HG02885 (cell line): Measurements from ENCODE around the gene CCER1.
"Not testable (repeated sequence)": the region's sequence is repeated elsewhere in the genome, so short reads cannot be mapped to it uniquely, and the experiment has no call there.

ENCODE experiments used
- ATAC-seq: cut with Tn5 transposase; IDR thresholded peaks from one replicate; pipeline ENCODE4 v1.9.1; 2021; ENCODE audit warnings: mild to moderate bottlenecking; ENCODE audit not compliant: unreplicated experiment, poor library complexity

CCER1 gene, protein sequence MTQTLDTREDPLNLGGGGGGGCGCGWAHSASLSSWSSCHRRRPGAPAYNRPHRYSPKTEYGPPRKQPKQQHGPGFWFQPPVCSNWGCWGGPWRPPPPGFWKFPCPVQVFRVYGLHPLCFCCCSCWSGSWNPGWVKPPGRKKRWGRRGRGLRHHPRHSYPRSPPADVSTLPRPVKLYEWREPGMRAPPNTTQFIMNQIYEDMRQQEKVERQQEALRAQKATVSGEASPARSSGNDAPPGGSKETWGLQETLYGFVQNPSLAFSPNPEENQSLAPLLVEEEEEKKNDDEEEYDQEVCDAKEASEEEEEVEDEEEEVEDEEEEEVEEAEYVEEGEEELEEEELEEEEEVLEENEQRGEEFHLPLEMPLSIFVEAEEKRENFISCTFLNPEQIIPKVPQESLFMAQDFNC

DNA sequence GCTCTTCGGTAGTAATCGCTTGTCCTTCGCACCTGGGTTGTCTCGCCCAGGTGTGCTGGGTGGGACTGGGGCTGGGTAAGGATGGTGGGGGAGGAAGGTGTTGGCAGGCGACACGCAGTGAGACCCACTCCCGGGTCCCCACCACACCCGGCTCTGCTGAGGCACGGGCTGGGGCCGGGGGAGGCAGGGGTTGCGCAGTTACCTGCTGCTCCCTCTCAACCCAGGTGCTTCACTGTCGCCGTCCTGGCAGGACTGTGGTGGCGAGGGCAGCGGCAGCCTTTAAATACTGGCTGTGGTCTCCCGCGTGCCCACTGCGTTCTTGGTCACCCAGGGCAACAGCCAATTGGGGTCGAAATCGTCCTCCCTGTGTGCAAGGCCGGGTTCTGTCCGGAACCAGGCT is at the start of gene CCER1:
Gene CCER1, minus strand, starts transcription at position 256 of the 400 bp plus-strand sequence. CDS start 434 bp downstream, outside the sequence.
- no peak for ATAC-seq

- ATAC-seq, result no peak
These were observed 48.8 kb upstream of the CCER1 start for GRCh38 chr12:91003737-91004136.

DNA sequence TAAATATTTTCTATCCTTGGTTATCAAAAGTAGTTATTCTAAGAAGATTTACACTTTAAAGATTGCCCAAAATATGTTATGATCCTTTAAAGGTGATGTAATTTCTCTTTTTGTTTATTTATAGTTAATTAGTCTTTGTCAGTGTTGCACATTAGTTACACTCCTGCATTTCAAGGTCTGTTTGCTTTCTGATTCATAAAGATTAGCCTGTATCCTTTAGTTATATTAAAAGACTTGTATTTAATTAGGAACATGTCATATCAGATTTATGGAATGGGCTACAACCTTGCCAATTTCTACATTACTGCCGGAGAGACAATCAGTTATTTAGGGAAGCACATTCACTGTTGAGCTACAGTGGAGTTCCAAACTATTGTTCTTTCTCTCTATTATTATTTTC is 46.3 kb upstream of the CCER1 start:
- ATAC-seq, result no peak

DNA sequence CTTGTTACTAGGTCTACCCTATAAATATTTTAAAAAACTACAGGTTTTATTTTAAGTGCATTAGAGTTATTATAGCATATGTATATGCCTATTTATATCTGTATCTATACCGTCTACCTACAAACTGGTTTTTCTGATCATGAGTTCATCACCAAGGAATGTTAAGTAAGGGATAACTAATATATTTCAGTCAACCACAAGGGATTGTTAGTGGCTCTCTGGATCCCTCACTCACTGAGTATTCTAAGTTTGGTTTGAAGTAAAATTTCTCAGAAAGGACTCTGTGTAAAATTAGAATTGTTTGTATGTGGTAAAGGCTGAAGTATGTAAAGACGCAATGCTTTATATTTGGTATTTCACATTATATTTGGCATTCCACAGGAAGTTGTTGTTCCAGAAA is 45.0 kb upstream of the CCER1 start:
- no peak for ATAC-seq

DNA sequence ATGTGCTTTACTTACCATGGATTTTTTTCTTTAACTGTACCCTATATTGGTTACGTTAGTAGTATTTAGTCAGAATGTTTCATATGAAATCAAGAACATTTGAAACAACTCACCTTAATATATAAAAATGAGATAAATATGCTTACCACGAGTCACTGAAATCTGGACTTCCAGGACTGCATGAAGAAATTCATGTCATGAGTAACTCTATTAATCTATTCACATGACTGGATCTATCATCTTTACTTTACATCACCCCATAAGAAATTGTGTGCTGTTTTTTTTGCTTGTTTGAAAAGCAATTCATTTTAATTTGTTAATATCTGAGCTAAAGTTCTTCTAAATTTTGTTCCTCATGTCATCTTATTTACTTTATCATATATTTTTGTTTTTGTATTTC is 44.6 kb upstream of the CCER1 start:
- no peak for ATAC-seq

- ATAC-seq, result no peak
These were observed 40.0 kb upstream of the CCER1 start for GRCh38 chr12:90995010-90995409.

GRCh38 chr12:90991952-90992465 is 37.0 kb upstream of the CCER1 start:
- no peak for ATAC-seq

DNA sequence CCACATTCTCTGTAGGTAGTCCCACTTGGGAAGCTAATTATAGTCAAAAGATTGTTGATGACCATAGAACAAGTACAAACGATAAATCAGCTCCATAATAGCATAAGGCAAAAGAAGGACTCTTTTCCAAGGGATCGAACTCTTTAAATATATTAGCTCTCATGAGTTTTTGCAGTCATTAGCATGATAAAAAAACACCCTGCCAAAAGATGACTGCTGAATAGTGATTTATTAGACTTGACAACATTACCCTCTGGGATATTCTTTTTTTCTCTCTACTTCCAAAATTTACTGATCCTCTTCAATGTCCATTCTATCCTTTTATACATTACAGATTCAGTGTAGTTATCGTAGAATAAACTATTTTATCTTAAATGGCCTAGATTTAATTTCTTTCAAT is 35.6 kb upstream of the CCER1 start:
- no peak for ATAC-seq

DNA sequence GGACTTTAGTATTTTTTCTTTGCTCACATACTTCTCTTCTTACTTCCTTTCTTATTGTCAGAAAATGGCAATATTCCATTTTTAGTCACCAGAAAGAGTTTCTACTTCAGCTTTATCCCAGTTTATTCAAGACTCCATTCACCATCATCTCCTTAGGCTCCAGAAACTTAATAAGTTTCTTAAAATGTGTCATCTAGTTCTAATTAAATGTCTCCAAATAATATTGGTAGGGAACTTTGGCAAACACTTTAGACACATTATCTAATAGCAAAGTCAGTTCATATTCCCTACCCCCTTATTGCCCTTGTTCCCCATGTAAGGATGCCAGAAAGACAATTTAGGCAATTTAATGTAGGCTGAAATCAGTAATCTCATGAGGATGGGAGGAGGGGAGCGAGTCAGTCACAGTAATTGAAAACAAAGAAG is 34.7 kb upstream of the CCER1 start:
- ATAC-seq, result no peak

- peak; percentile 69 for ATAC-seq
These were observed 32.5 kb upstream of the CCER1 start for GRCh38 chr12:90987520-90987919.

- no peak for ATAC-seq
These were observed 32.1 kb upstream of the CCER1 start for GRCh38 chr12:90987101-90987500.

DNA sequence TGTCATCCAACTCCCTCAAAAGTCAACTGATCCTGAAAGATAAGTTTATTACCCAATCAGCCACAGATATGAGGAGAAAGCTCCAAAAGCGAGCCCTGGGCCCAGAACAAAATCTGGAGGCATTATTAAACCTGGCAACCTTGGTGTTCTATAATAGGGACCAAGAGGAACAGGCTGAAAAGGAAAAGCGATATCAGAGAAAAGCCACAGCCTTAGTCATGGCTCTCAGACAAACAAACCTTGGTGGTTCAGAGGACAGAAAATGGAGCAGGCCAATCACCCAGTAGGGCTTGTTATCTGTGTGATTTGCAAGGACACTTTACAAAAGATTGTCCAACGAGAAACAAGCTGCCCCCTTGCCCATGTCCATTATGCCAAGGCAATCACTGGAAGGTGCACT is 30.4 kb upstream of the CCER1 start:
- not testable (repeated sequence) for ATAC-seq

DNA sequence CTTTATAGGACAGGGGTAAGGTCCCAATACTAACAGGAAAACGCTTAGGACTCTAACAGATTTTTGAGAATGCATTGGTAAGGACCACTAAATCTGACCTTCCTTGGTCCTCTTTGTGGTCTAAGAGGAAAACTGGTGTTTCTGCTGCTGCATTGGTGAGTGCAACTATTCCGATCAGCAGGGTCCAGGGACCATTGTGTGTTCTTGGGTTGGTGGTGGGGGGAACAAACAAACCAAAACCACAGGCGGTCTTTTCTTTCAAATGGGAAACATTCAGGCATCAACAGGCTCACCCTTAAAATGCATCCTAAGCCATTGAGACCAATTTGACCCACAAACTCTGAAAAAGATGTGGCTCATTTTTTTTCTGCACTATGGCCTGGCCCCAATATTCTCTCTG is 29.1 kb upstream of the CCER1 start:
- ATAC-seq, result no peak

- ATAC-seq, result no peak
These were observed 27.2 kb upstream of the CCER1 start for GRCh38 chr12:90982170-90982569.

GRCh38 chr12:90979951-90980350 is 25.0 kb upstream of the CCER1 start:
- no peak for ATAC-seq

DNA sequence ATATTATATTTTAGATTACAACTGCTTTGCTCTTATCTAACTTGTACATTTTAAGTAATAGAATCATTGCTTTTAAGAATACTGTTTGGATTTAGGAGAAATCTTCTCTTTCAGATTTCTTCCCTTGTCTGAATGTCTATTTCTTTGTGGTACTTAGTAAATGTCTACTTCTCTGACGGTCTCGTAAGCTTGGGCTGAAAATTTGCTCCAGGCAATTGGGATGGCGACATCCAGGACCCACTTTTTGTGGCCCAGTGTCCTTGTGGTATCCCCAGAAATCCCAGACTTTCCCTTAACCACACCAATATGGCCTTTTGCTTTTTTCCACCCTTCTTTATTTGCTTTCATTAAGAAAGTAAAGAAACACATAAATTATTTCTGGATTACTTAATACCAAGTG is 24.0 kb upstream of the CCER1 start:
- no peak for ATAC-seq

DNA sequence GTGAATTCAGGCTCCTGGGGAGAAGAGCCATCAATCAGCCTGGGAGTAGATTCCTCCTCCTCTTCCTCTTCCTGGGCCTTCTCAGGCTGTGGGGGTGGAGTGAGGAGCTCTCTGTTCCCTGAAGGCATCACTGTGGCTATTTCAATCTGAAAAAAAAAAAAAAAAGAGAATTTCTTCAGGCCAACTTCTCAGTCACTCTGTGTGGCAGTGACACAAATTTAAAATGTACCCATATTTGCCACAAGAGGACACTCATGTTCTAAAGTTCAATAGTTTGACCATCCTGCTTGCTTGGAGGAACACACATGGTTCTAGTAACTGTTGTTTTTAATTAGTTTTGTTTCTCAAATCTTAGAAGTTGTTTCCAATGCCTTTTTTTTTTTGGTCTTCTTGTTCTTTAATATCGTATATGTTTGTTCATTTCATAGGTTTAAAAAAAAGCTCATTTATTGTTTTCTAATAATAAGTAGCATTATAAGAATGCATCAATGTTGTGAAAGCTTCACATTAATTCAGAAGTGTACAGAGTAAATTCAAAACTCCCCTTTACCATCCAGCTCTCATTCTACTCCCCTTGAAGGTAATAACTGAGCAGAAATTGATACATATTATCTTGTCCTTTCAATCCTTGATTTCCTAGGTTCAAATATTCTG is 23.3 kb upstream of the CCER1 start:
- peak; percentile 94 for ATAC-seq

DNA sequence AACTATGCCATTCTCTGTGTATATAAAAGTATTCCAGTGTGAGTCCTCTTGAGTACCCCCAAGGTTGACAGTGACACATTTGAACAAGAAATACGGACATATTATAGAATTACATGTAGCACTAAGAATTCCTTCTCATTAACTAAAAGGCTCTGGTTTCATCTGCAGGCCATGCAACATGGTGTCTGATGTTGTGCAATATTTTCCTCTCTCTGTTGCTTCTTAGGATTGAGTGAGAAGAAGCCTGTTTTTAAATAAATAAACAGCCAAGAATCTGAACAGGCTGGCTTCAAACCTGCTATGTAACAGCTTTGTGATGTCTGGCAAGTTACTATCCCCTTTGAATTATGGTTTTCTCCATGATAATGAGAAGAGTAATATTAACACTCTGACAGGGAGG is 22.2 kb upstream of the CCER1 start:
- no peak for ATAC-seq

- ATAC-seq, result no peak
These were observed 19.3 kb upstream of the CCER1 start for GRCh38 chr12:90974286-90974685.

- ATAC-seq, result no peak
These were observed 17.2 kb upstream of the CCER1 start for GRCh38 chr12:90972226-90972625.

- no peak for ATAC-seq
These were observed 15.9 kb upstream of the CCER1 start for GRCh38 chr12:90970911-90971310.

- ATAC-seq, result no peak
These were observed 15.5 kb upstream of the CCER1 start for GRCh38 chr12:90970471-90970870.
